IMR-90 (cell line): ENCODE data around the gene NFE2L2. TPM values are rescaled to one million over a fixed set of nuclear protein-coding genes. Genes with fewer than 3 reads are reported as not detected.

Source experiments
- ATAC-seq: fragments of 200-7000 bp; cut with Tn5 transposase; 2 replicates; pipeline ENCODE4 v1.9.1; 2020; ENCODE audit warnings: low read depth, mild to moderate bottlenecking, moderate library complexity
- BruUV-seq: library from RNA; stranded (reverse); fragments of 400-500 nt; replicated peaks from 2 replicates; lab custom pipeline; 2021; lab: Mats Ljungman, UMichigan
- CTCF ChIA-PET: fragments of 300-600 bp; formaldehyde crosslinking; extraction: SDS; loops from one replicate; lab custom pipeline; 2021; ENCODE audit warnings: antibody characterized with exemption; lab: Yijun Ruan, JAX
- POLR2A ChIA-PET: fragments of 300-600 bp; sonication (Branson Sonifier 250); formaldehyde crosslinking; loops from one replicate; lab custom pipeline; 2022; ENCODE audit warnings: antibody characterized with exemption; ENCODE audit not compliant: unreplicated experiment; lab: Charles Lee
- DNase-seq: peaks from one replicate; pipeline ENCODE4 v3.0.0; 2013
- H2AFZ ChIP-seq: replicated peaks from 2 replicates; pipeline ENCODE3; 2013; ENCODE audit warnings: low read length, mild to moderate bottlenecking; ENCODE audit not compliant: poor library complexity
- H2AK5ac ChIP-seq: 2 replicates; pipeline ENCODE4 v1.6.1; 2013; ENCODE audit warnings: low read depth, low read length, inconsistent platforms
- H2AK9ac ChIP-seq: replicated peaks from 2 replicates; pipeline ENCODE3; 2013; ENCODE audit warnings: mild to moderate bottlenecking, low read depth, low read length, moderate library complexity; ENCODE audit not compliant: poor library complexity
- H2BK120ac ChIP-seq: 2 replicates; pipeline ENCODE4 v1.6.1; 2013; ENCODE audit warnings: low read depth, low read length, inconsistent platforms
- H2BK15ac ChIP-seq: 3 replicates; pipeline ENCODE4 v1.6.1; 2013; ENCODE audit warnings: low read depth, low read length, inconsistent platforms
- H2BK20ac ChIP-seq: 2 replicates; pipeline ENCODE4 v1.6.1; 2013; ENCODE audit warnings: low read depth, mild to moderate bottlenecking, inconsistent platforms, low read length, moderate library complexity
- H2BK5ac ChIP-seq: 2 replicates; pipeline ENCODE4 v1.6.1; 2013; ENCODE audit warnings: mild to moderate bottlenecking, low read depth, low read length, inconsistent platforms; ENCODE audit not compliant: poor library complexity, severe bottlenecking
- H3K14ac ChIP-seq: replicated peaks from 2 replicates; pipeline ENCODE4 v1.6.1; 2013; ENCODE audit warnings: low read depth, low read length, inconsistent platforms
- H3K18ac ChIP-seq: 2 replicates; pipeline ENCODE4 v1.6.1; 2013; ENCODE audit warnings: low read depth, low read length, control low read depth
- H3K23ac ChIP-seq: 2 replicates; pipeline ENCODE4 v1.6.1; 2013; ENCODE audit warnings: low read depth, low read length, inconsistent platforms
- H3K27ac ChIP-seq: 2 replicates; pipeline ENCODE4 v1.5.1; 2013; ENCODE audit warnings: mild to moderate bottlenecking, control low read depth, low read length; ENCODE audit not compliant: insufficient read depth
- H3K27me3 ChIP-seq: 2 replicates; pipeline ENCODE4 v1.6.1; 2013; ENCODE audit warnings: low read length; ENCODE audit not compliant: control insufficient read depth, insufficient read depth
- H3K36me3 ChIP-seq: 2 replicates; pipeline ENCODE4 v1.6.1; 2013; ENCODE audit warnings: low read length, mixed read lengths; ENCODE audit not compliant: control insufficient read depth, insufficient read depth
- H3K4ac ChIP-seq: 2 replicates; pipeline ENCODE4 v1.6.1; 2013; ENCODE audit warnings: low read depth, low read length, inconsistent platforms
- H3K4me1 ChIP-seq: 2 replicates; pipeline ENCODE4 v1.6.1; 2013; ENCODE audit warnings: low read length, mixed read lengths; ENCODE audit not compliant: control insufficient read depth, insufficient read depth
- H3K4me2 ChIP-seq: 2 replicates; pipeline ENCODE4 v1.6.1; 2013; ENCODE audit warnings: low read depth, mild to moderate bottlenecking, control low read depth, low read length, moderate library complexity
- H3K4me3 ChIP-seq: 2 replicates; pipeline ENCODE4 v1.5.1; 2013; ENCODE audit warnings: low read depth, mild to moderate bottlenecking, control low read depth, low read length, moderate library complexity; ENCODE audit not compliant: insufficient read depth
- H3K56ac ChIP-seq: 2 replicates; pipeline ENCODE4 v1.6.1; 2013; ENCODE audit warnings: low read length, inconsistent platforms; ENCODE audit not compliant: insufficient read depth; ENCODE audit errors: extremely low read depth
- H3K79me1 ChIP-seq, 2 experiments: 2 replicates each; pipeline ENCODE4 v1.6.1; 2013; ENCODE audit warnings: low read length in 2 of 2, inconsistent platforms in 1 of 2, low read depth in 1 of 2
- H3K9ac ChIP-seq: 2 replicates; pipeline ENCODE4 v1.6.1; 2013; ENCODE audit warnings: low read depth, low read length, control low read depth
- H3K9me1 ChIP-seq: 2 replicates; pipeline ENCODE4 v1.6.1; 2013; ENCODE audit warnings: low read length, inconsistent platforms; ENCODE audit not compliant: insufficient read depth
- H3K9me3 ChIP-seq: 2 replicates; pipeline ENCODE4 v1.6.1; 2013; ENCODE audit warnings: low read length; ENCODE audit not compliant: control insufficient read depth, insufficient read depth
- H4K20me1 ChIP-seq: 2 replicates; pipeline ENCODE4 v1.6.1; 2013; ENCODE audit warnings: low read length, inconsistent platforms; ENCODE audit not compliant: insufficient read depth
- H4K5ac ChIP-seq: 2 replicates; pipeline ENCODE4 v1.6.1; 2013; ENCODE audit warnings: mild to moderate bottlenecking, low read depth, low read length, control low read depth
- H4K8ac ChIP-seq, 2 experiments: 2 replicates each; pipeline ENCODE4 v1.6.1; 2013; ENCODE audit warnings: low read depth in 2 of 2, low read length in 2 of 2, control low read depth in 1 of 2, inconsistent platforms in 1 of 2
- H4K91ac ChIP-seq: 2 replicates; pipeline ENCODE4 v1.6.1; 2013; ENCODE audit warnings: low read depth, low read length, inconsistent platforms; ENCODE audit not compliant: insufficient read depth
- BHLHE40 ChIP-seq: fragments of 150-350 bp; IDR thresholded peaks from 2 replicates; pipeline ENCODE4 v1.6.1; 2016; ENCODE audit warnings: mild to moderate bottlenecking, low read depth, low read length
- CHD1 ChIP-seq: IDR thresholded peaks from 2 replicates; pipeline ENCODE4 v1.6.1; 2012; ENCODE audit warnings: low read depth, low read length, improper control_type of control experiment
- FOS ChIP-seq: fragments of 150-350 bp; IDR thresholded peaks from 2 replicates; pipeline ENCODE4 v1.6.1; 2016; ENCODE audit warnings: low read depth, low read length
- MXI1 ChIP-seq: IDR thresholded peaks from 2 replicates; pipeline ENCODE4 v1.6.1; 2012; ENCODE audit warnings: low read depth, mild to moderate bottlenecking, low read length, moderate library complexity, borderline replicate concordance
- NFE2L2 ChIP-seq: fragments of 150-350 bp; IDR thresholded peaks from 2 replicates; pipeline ENCODE4 v1.6.1; 2016; ENCODE audit warnings: low read depth, mild to moderate bottlenecking, low read length
- POLR2A ChIP-seq: IDR thresholded peaks from 2 replicates; pipeline ENCODE4 v1.6.1; 2012; ENCODE audit warnings: mild to moderate bottlenecking, low read depth, low read length
- RAD21 ChIP-seq: IDR thresholded peaks from 2 replicates; pipeline ENCODE4 v1.6.1; 2012; ENCODE audit warnings: low read length, improper control_type of control experiment
- RCOR1 ChIP-seq: IDR thresholded peaks from 2 replicates; pipeline ENCODE4 v1.6.1; 2012; ENCODE audit warnings: mild to moderate bottlenecking, low read length, improper control_type of control experiment; ENCODE audit not compliant: insufficient replicate concordance
- RFX5 ChIP-seq: IDR thresholded peaks from 2 replicates; pipeline ENCODE4 v1.8.0; 2012; ENCODE audit warnings: low read depth, mild to moderate bottlenecking, low read length, moderate library complexity
- SMC3 ChIP-seq: fragments of 150-350 bp; IDR thresholded peaks from 2 replicates; pipeline ENCODE4 v1.6.1; 2016; ENCODE audit warnings: low read depth, mild to moderate bottlenecking, antibody characterized with exemption, low read length, moderate library complexity
- WGBS, 2 experiments: methylation state at CpG; one replicate each; pipeline versions ENCODE4 v1.1.5 to v1.1.7; 2013; ENCODE audit warnings: missing lambda C conversion rate in 2 of 2; ENCODE audit not compliant: insufficient read length in 1 of 2; ENCODE audit errors: extremely low coverage in 2 of 2; 5-methylcytosine and 5-hydroxymethylcytosine counted together
- dilution Hi-C: fragments of 300-500 bp; cut with HindIII; formaldehyde crosslinking; loops from one replicate; pipeline ENCODE4 v1.14.3; 2018; ENCODE audit warnings: low sequenced_read_pairs; ENCODE audit not compliant: unreplicated experiment
- in situ Hi-C: fragments of 300-500 bp; cut with MboI; formaldehyde crosslinking; loops from 3 replicates; pipeline ENCODE4 v1.14.3; 2019; ENCODE audit warnings: low sequenced_read_pairs, inconsistent platforms, mixed read lengths
- intact Hi-C: fragments of 100-400 bp; cut with micrococcal nuclease; formaldehyde crosslinking; loops from 2 replicates; pipeline ENCODE4 v1.10.0; 2022
- polyA plus RNA-seq, 3 experiments: library from polyadenylated mRNA; depleted of rRNA; stranded (reverse); fragments of >200 nt; gene quantifications; 2 replicates each; pipeline ENCODE4 v1.2.3, GENCODE V29; 2012; ENCODE audit warnings: low replicate concordance in 1 of 3
- total RNA-seq: library from RNA; depleted of rRNA; stranded (reverse); fragments of >200 nt; gene quantifications from 2 replicates; pipeline ENCODE4 v1.2.3, GENCODE V29; 2012
- TF ChIP-seq, protein P1 (sequence below): fragments of 150-350 bp; IDR thresholded peaks from 2 replicates; pipeline ENCODE4 v1.6.1; 2017; ENCODE audit warnings: mild to moderate bottlenecking, antibody characterized with exemption, low read length, low read depth
- TF ChIP-seq, protein P2 (sequence below): conservative IDR thresholded peaks from 2 replicates; pipeline ENCODE4 v1.5.1; 2012; ENCODE audit warnings: mild to moderate bottlenecking, low read depth, low read length, improper control_type of control experiment

Gene NFE2L2
- total and polyA plus RNA-seq, 2 of the 4 experiments (the other 2 are of a cell fraction) = 72.7 to 83.5 TPM

DNA sequence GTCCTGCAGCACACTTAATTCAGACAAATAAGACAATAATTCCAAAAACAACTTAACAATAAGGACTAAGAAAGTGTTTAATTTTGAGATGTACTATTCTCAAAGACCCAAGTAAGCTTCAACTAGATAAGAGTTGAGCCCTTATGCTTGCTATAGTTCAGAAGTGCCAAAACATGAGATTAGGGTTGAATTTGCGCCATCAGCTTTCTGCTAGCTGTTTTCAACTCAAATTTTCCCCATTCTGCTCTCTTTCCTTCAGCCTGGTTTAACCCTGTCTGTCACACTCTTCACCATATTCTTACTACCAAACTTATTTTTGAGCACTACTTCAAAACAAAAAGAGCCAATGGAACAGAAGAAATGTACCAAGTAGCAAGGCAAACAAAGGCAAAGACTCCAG, 4.1 kb downstream of the NFE2L2 start:
- Histone ChIP-seq H3K4me2 (peak overlapping the region; percentile 86), H2AK5ac (no peak overlapping the region), H4K20me1 (peaks cover 74% of the 10 kb centered on the region), H3K4ac (no peak overlapping the region), H4K91ac (no peak overlapping the region), H2BK20ac (no peak overlapping the region), H3K27me3 (no peaks in the 10 kb centered on the region), H3K79me1 (peaks cover 0 to 14% of the 10 kb centered on the region in 2 experiments; a peak in 2 of 4 replicates), H4K5ac (no peak overlapping the region), H2AFZ (no peak overlapping the region), H3K36me3 (peaks cover 10% of the 10 kb centered on the region), H3K9ac (no peak overlapping the region), H3K18ac (no peak overlapping the region), H4K8ac (no peak overlapping the region), H3K14ac (0 out of 2 replicates have a peak overlapping the region, but pooled peaks have one; percentile 17), H2BK5ac (peak overlapping the region; percentile 23), H3K4me1 (peaks cover 3% of the 10 kb centered on the region), H2AK9ac (no peak overlapping the region), H3K27ac (no peak overlapping the region), H3K56ac (no peak overlapping the region), H3K9me1 (peaks cover 10% of the 10 kb centered on the region), H3K4me3 (peak overlapping the region; percentile 9; the same call in 1 of the 2 replicates), H3K9me3 (no peaks in the 10 kb centered on the region; the same call in 1 of the 2 replicates), H3K23ac (peak overlapping the region; percentile 62), H2BK15ac (no peak overlapping the region), H2BK120ac (no peak overlapping the region)
- CTCF ChIA-PET = interaction anchor here (0.6 to 2.6 kb wide), 5 partner anchors 19 to 140 kb away, joined by 3 to 10 read pairs (median 3); no protein-coding TSS in a partner anchor
- no peak for DNase-seq
- no CpG with 5 or more reads among the region's 1 CpG for WGBS, 2 experiments
- no peak for TF ChIP-seq POLR2A
- TF ChIP-seq CHD1 = no peak
- no peak for TF ChIP-seq RFX5
- TF ChIP-seq, protein P1, sequence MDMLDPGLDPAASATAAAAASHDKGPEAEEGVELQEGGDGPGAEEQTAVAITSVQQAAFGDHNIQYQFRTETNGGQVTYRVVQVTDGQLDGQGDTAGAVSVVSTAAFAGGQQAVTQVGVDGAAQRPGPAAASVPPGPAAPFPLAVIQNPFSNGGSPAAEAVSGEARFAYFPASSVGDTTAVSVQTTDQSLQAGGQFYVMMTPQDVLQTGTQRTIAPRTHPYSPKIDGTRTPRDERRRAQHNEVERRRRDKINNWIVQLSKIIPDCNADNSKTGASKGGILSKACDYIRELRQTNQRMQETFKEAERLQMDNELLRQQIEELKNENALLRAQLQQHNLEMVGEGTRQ = no peak
- TF ChIP-seq FOS = no peak
- no peak for TF ChIP-seq SMC3
- no peak for TF ChIP-seq NFE2L2
- no peak for TF ChIP-seq RCOR1
- no peak for TF ChIP-seq BHLHE40
- TF ChIP-seq, protein P2, sequence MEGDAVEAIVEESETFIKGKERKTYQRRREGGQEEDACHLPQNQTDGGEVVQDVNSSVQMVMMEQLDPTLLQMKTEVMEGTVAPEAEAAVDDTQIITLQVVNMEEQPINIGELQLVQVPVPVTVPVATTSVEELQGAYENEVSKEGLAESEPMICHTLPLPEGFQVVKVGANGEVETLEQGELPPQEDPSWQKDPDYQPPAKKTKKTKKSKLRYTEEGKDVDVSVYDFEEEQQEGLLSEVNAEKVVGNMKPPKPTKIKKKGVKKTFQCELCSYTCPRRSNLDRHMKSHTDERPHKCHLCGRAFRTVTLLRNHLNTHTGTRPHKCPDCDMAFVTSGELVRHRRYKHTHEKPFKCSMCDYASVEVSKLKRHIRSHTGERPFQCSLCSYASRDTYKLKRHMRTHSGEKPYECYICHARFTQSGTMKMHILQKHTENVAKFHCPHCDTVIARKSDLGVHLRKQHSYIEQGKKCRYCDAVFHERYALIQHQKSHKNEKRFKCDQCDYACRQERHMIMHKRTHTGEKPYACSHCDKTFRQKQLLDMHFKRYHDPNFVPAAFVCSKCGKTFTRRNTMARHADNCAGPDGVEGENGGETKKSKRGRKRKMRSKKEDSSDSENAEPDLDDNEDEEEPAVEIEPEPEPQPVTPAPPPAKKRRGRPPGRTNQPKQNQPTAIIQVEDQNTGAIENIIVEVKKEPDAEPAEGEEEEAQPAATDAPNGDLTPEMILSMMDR = no peak
- TF ChIP-seq MXI1 = no peak
- TF ChIP-seq RAD21 = no peak
- ATAC-seq = no peak
- no TSS peak for BruUV-seq
- in situ Hi-C loops (loop anchor here (5.0 kb wide), 1 partner anchor 72 kb away; no protein-coding TSS in a partner anchor), intact Hi-C loops (loop anchor here (5.0 to 10.0 kb wide), 3 partner anchors 137 to 462 kb away; no protein-coding TSS in a partner anchor), dilution Hi-C loops (no loop called here)
- POLR2A ChIA-PET = interaction anchor here (0.9 kb wide), 1 partner anchor 96 kb away, joined by 3 read pairs; no protein-coding TSS in a partner anchor
